Measurements from ENCODE around the gene GALK2. TPM values are rescaled to one million over a fixed set of nuclear protein-coding genes. Genes with fewer than 3 reads are reported as not detected.

GALK2 gene
- total RNA-seq, 6 experiments from 2014 or later = 22.5 to 35.4 (median 29.4) TPM

DNA sequence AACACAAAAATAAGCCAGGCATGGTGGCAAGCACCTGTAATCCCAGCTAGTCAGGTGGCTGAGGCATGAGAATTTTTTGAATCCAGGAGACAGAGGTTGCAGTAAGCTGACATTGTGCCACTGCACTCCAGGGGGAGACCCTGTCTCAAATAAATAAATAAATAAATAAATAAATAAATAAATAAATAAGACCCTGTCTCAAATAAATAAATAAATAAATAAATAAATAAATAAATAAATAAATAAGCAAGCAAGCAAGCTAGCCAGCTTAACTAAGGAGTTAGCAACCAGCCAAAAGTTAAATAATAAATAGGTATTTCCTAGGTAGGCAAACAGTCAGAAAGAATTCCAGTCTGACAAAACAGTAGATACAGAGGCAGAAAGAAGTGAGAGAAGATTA is 123.9 kb downstream of the GALK2 start:
- H3K27me3 ChIP-seq = no peaks in the 10 kb centered on the region
- DNase-seq = no peak
- no peak overlapping the region for H3K4me3 ChIP-seq
- intact Hi-C loops (cut with DNase I) = no loop called here
- peaks cover 0 to 1% (median 0%) of the 10 kb centered on the region in 4 donors for H3K36me3 ChIP-seq
- H3K4me1 ChIP-seq = no peaks in the 10 kb centered on the region
- no peak for ATAC-seq
- no peak for TF ChIP-seq POLR2A (IDR thresholded peaks at IDR 0.05)
- TF ChIP-seq, protein P1, sequence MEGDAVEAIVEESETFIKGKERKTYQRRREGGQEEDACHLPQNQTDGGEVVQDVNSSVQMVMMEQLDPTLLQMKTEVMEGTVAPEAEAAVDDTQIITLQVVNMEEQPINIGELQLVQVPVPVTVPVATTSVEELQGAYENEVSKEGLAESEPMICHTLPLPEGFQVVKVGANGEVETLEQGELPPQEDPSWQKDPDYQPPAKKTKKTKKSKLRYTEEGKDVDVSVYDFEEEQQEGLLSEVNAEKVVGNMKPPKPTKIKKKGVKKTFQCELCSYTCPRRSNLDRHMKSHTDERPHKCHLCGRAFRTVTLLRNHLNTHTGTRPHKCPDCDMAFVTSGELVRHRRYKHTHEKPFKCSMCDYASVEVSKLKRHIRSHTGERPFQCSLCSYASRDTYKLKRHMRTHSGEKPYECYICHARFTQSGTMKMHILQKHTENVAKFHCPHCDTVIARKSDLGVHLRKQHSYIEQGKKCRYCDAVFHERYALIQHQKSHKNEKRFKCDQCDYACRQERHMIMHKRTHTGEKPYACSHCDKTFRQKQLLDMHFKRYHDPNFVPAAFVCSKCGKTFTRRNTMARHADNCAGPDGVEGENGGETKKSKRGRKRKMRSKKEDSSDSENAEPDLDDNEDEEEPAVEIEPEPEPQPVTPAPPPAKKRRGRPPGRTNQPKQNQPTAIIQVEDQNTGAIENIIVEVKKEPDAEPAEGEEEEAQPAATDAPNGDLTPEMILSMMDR (IDR thresholded peaks at IDR 0.05) = no peak
- H3K9me3 ChIP-seq = no peaks in the 10 kb centered on the region
- no peak overlapping the region for H3K27ac ChIP-seq

DNA sequence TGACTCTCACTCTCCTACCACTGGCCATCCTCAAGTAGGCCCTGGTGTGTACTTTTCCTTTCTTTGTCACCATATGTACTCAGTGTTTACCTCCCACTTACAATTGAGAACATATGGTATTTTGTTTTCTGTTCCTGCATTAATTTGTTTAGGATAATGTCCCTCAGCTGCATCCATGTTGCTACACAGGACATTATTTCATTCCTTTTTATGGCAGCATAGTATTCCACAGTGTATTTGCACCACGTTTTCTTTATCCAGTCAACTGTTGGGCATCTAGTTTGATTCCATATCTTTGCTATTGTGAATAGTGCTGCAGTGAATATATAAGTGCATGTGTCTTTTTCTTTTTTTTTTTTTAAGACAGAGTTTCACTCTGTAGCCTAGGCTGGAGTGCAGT is 126.2 kb downstream of the GALK2 start:
- Histone ChIP-seq H3K4me1 (no peaks in the 10 kb centered on the region), H3K4me3 (no peak overlapping the region), H3K9me3 (no peaks in the 10 kb centered on the region), H3K27ac (no peak overlapping the region), H3K36me3 (no peaks in the 10 kb centered on the region), H3K27me3 (no peaks in the 10 kb centered on the region)
- no peak for DNase-seq
- ATAC-seq = no peak
- TF ChIP-seq, protein P1 (IDR thresholded peaks at IDR 0.05) = no peak
- no peak for TF ChIP-seq POLR2A (IDR thresholded peaks at IDR 0.05)
- intact Hi-C loops (cut with DNase I) = no loop called here
- whole genome bisulfite sequencing (ENCODE audit: insufficient coverage, low coverage, low lambda C conversion rate, missing lambda C conversion rate) = 100% methylated on average over 1 of the region's 1 CpG

DNA sequence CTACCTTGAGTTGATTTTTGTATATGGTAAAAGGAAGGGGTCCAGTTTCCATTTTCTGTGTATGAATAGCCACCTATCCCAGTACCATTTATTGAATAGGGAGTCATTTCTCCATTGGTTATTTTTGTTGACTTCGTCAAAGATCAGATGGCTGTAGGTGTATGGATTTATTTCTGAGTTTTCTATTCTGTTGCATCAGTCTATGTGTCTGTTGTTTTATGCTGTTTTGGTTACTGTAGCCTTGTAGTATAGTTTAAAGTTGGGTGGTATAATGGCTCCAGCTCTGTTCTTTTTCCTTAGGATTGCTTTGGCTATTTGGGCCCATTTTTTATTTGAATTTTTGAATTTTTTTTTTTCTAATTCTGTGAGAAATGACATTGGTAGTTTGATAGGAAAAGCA is 127.5 kb downstream of the GALK2 start:
- WGBS (ENCODE audit: insufficient coverage, low coverage, low lambda C conversion rate, missing lambda C conversion rate) = 64% methylated on average over 1 of the region's 1 CpG
- no peak for ATAC-seq
- intact Hi-C loops (cut with DNase I) = no loop called here
- TF ChIP-seq POLR2A (IDR thresholded peaks at IDR 0.05) = no peak
- TF ChIP-seq, protein P1 (IDR thresholded peaks at IDR 0.05) = no peak
- no peak for DNase-seq
- H3K27me3 ChIP-seq = no peaks in the 10 kb centered on the region
- no peak overlapping the region for H3K27ac ChIP-seq
- no peaks in the 10 kb centered on the region for H3K9me3 ChIP-seq
- H3K4me1 ChIP-seq = no peaks in the 10 kb centered on the region
- H3K4me3 ChIP-seq = no peak overlapping the region
- H3K36me3 ChIP-seq = no peaks in the 10 kb centered on the region

DNA sequence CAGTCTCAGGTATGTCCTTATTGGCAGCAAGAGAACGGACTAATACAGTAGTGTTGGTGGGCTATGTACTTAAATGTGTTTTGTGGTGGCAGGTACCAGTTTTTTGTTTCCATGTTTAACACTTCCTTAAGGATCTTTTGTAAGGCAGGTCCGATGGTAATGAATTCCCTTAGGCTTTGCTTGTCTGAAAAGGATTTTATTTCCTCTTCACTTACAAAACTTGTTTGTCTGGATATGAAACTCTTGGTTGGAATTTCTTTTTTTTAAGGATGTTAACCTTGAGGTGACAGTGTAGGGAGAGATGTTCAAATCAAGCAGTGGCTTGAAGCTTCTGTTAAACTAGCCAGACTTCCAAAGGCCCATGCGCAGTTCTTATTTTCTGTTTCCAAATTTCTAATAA is 130.8 kb downstream of the GALK2 start:
- no peaks in the 10 kb centered on the region for H3K27me3 ChIP-seq
- WGBS (ENCODE audit: insufficient coverage, low coverage, low lambda C conversion rate, missing lambda C conversion rate) = 96% methylated on average over 3 of the region's 3 CpGs
- H3K4me3 ChIP-seq = no peak overlapping the region
- no peak overlapping the region for H3K27ac ChIP-seq
- no peaks in the 10 kb centered on the region for H3K4me1 ChIP-seq
- no peaks in the 10 kb centered on the region for H3K9me3 ChIP-seq
- DNase-seq (no peak), ATAC-seq (no peak)
- TF ChIP-seq, protein P1 (IDR thresholded peaks at IDR 0.05) = no peak
- TF ChIP-seq POLR2A (IDR thresholded peaks at IDR 0.05) = no peak
- peaks cover 0 to 8% (median 0%) of the 10 kb centered on the region in 4 donors for H3K36me3 ChIP-seq
- intact Hi-C loops (cut with DNase I) = no loop called here

DNA sequence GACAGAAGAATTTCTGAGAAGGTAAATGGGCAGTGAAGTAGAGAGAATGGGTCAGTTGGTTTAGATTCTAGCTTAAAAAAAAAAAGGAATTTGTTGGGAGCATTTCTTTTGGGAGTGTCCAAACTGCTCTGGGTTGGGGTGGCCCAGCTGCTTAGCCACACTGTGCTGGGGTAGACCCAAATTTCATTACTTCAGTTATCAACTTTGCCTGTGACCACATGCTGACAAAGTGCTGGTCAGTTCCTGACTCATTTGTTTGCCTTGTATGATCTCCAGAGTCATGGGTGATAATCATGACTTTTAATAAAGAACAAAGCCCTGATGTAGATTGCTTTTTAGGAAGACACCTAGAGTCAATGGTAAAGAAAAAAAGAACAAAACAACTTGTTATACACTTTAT is 131.5 kb downstream of the GALK2 start:
- H3K4me1 ChIP-seq = no peaks in the 10 kb centered on the region

More for the DNA sequence above, 131.5 kb downstream of the GALK2 start:
- no peaks in the 10 kb centered on the region for H3K27me3 ChIP-seq
- TF ChIP-seq POLR2A (IDR thresholded peaks at IDR 0.05) = no peak
- TF ChIP-seq, protein P1 (IDR thresholded peaks at IDR 0.05) = no peak
- no peak overlapping the region for H3K4me3 ChIP-seq
- no peaks in the 10 kb centered on the region for H3K9me3 ChIP-seq
- DNase-seq (no peak), ATAC-seq (no peak)
- peaks cover 0 to 8% (median 0%) of the 10 kb centered on the region in 4 donors for H3K36me3 ChIP-seq
- intact Hi-C loops (cut with DNase I) = no loop called here
- no peak overlapping the region for H3K27ac ChIP-seq

All from right lobe of liver (tissue), 6 donors.